GM12873 (cell line): Measurements from ENCODE around the gene PRRC2B.

Experiments
- CTCF ChIP-seq: IDR thresholded peaks from 2 replicates; pipeline ENCODE4 v1.5.1; 2012; ENCODE audit warnings: low read depth, mild to moderate bottlenecking, moderate library complexity, low read length, control low read depth; ENCODE audit not compliant: insufficient read depth; ENCODE audit errors: missing control alignments

The PRRC2B gene

GRCh38 chr9:131521203-131521602, 127.3 kb downstream of the PRRC2B start:
- no peak for TF ChIP-seq CTCF

- TF ChIP-seq CTCF = no peak
These were observed 127.9 kb downstream of the PRRC2B start for GRCh38 chr9:131521822-131522221.

DNA sequence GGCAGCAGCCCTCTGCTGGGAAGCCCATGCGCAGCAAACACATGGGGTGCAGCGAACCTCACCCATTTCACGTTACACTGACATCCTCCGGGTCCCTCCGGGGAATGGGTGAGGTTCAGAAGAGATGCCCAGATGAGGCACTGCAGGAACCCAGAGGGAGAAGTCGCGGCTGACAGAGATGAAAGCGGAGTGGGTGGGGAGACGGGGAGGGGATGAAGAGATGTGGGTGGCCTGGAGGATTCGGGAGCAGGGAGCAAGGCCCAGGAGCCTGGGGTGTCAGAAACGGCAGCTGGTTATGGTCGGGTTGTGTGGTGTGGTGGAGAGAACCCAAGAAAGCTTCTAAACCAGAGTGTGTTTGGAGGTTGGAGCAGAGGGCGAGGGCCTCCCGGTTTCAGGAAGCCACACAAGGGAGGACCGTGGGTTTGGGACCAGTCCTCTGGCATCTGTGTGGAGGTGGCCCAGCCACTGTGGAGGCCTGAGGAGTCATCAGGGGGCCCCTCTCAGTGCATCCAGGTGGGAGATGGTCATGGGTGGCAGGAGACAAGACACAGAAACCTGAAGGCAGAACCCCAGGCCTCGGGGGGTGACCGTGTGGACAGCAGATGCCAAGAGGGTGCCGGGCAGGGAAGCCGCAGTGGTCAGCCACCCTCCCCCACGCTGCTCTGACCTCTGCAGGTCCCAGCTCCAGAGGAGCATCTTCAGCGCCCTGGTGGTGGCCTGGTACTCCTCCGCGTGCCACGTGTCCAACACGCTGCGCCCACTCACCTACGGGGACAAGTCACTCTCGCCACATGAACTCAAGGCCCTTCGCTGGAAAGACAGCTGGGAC, 128.6 kb downstream of the PRRC2B start:
- no peak for TF ChIP-seq CTCF

- no peak for TF ChIP-seq CTCF
These were observed 129.2 kb downstream of the PRRC2B start for GRCh38 chr9:131523086-131523388.

GRCh38 chr9:131523451-131524435, 129.9 kb downstream of the PRRC2B start:
- no peak for TF ChIP-seq CTCF

DNA sequence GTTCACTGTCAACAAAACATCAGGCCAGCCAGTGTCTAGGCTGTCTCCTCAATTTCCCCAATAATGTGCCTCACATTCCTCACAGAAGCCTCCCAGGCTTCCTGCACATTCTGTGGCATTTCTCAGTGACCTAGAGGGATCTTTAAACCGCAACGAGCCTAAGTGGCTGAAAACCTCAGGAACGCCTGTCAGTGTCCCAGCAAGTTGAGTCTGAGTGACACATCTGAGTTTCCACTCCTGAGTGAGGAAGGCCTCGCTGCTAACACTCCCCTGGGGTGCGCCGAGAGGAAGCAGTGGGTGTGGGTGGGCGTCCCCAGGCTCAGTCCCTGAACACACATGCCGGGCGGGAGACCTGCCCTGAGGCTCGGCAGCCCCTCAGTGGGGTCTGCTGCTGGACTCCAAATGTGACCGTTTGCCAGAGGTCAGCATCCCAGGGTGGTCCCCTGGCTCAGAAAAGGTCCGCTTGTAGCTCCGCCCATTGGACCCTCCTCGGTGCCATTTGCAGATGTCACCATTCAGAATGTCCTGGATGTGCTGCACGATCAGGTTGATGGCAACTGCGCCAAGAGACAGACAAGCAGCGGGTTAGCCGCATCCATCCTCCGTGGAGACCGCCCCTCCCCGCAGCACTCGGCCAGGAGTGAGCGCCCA, 130.9 kb downstream of the PRRC2B start:
- TF ChIP-seq CTCF = no peak
